Measurements from ENCODE around the gene LAMA3.
"Not testable (repeated sequence)": the region's sequence is repeated elsewhere in the genome, so short reads cannot be mapped to it uniquely, and the experiment has no call there.

LAMA3 gene

GRCh38 chr18:23710068-23710527 lies 20.8 kb downstream of the LAMA3 start:
- peaks cover 2% of the 10 kb centered on the region for H3K36me3 Mint-ChIP-seq
- H3K4me3 Mint-ChIP-seq = no peak overlapping the region
- H3K4me1 Mint-ChIP-seq (ENCODE audit: low read depth) = peaks cover 17% of the 10 kb centered on the region
- H3K9me3 Mint-ChIP-seq (ENCODE audit: low read depth) = peaks cover 4% of the 10 kb centered on the region
- H3K27ac Mint-ChIP-seq = no peak overlapping the region
- H3K27me3 Mint-ChIP-seq = peaks cover 3% of the 10 kb centered on the region

- Mint-ChIP-seq H3K9me3 (ENCODE audit: low read depth) (peaks cover 4% of the 10 kb centered on the region), H3K36me3 (peaks cover 2% of the 10 kb centered on the region), H3K4me1 (ENCODE audit: low read depth) (peaks cover 17% of the 10 kb centered on the region), H3K27ac (no peak overlapping the region), H3K4me3 (no peak overlapping the region), H3K27me3 (peaks cover 3% of the 10 kb centered on the region)
Measured at GRCh38 chr18:23710946-23711345, 21.7 kb downstream of the LAMA3 start.

DNA sequence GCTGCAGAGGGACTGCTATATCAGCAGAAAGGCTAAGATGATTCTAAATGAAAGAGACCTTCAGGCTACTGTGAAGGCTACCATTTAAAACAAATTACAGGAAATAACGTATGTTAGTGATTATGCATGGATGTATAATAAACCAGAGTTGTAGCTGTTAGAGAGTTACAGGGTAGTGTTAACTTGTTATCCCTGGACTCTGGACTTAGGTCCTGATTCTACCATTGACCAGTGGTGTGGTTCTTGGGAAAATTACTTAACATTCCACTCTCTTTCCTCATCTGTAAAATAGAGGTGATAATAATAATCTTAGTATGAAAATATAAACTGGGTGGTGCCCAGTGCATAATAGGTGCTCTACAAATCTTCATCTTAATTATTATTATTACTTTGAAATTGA lies 22.2 kb downstream of the LAMA3 start:
- Mint-ChIP-seq H3K27ac (no peak overlapping the region), H3K27me3 (peaks cover 3% of the 10 kb centered on the region), H3K4me3 (no peak overlapping the region), H3K4me1 (ENCODE audit: low read depth) (peaks cover 17% of the 10 kb centered on the region), H3K9me3 (ENCODE audit: low read depth) (peaks cover 4% of the 10 kb centered on the region), H3K36me3 (peaks cover 2% of the 10 kb centered on the region)

DNA sequence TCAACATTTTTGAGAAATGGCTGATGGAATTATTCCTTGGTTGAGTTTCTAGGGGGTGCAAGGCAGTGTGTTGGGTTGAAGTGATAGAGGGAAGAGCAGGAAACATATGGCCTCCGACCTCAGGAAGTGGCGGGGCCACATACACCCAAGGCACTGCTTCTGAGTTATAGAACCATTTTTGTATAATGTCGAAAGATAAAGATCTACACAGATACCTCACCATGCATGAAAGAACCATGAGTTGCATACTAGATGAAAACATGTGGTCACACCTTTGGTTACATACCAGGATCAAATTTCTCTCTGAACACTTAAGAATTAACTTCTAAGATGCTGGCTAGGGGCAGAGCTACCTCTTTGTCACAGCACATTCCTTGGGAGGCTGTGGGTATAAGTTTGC lies 23.2 kb downstream of the LAMA3 start:
- Mint-ChIP-seq H3K27me3 (peaks cover 2% of the 10 kb centered on the region), H3K36me3 (peaks cover 2% of the 10 kb centered on the region), H3K4me3 (no peak overlapping the region), H3K4me1 (ENCODE audit: low read depth) (peaks cover 17% of the 10 kb centered on the region), H3K27ac (no peak overlapping the region), H3K9me3 (ENCODE audit: low read depth) (no peaks in the 10 kb centered on the region)

DNA sequence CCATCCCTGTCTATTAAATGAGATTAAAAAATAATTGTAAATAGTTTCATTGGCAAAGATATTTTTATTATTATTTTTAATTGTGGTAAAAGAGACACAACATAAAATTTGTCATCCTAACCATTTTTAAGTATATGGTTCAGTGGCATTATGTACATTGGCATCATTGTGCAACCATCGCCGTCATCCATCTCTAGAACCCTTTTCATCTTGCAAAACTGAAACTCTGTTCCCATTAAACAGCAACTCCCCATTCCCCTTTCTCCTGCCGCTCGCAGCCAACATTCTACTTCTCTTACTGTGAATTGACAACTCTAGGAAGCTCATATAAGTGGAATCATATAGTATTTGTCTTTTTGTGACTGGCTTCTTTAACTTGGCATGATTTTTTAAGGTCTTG lies 25.3 kb downstream of the LAMA3 start:
- Mint-ChIP-seq H3K9me3 (ENCODE audit: low read depth) (no peaks in the 10 kb centered on the region), H3K4me1 (ENCODE audit: low read depth) (peaks cover 17% of the 10 kb centered on the region), H3K27me3 (peaks cover 4% of the 10 kb centered on the region), H3K4me3 (no peak overlapping the region), H3K27ac (no peak overlapping the region), H3K36me3 (no peaks in the 10 kb centered on the region)

DNA sequence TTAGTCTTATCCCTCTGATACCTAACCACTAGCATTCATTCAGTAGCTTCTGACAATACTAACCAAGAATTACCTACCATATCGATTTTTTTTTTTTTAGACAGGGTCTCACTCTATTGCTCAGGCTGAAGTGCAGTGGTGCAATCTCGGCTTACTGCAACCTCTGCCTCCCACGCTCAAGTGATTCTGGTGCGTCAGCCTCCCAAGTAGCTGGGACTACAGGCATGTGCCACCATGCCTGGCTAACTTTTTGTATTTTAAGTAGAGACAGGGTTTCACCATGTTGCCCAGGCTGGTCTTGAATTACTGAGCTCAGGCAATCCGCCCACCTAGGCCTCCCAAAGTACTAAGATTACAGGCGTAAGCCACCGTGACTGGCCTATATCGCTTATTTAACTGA lies 26.8 kb downstream of the LAMA3 start:
- H3K4me1 Mint-ChIP-seq (ENCODE audit: low read depth) = peaks cover 17% of the 10 kb centered on the region
- H3K4me3 Mint-ChIP-seq; H3K27ac Mint-ChIP-seq; H3K9me3 Mint-ChIP-seq (ENCODE audit: low read depth); H3K27me3 Mint-ChIP-seq; H3K36me3 Mint-ChIP-seq: not testable (repeated sequence)

DNA sequence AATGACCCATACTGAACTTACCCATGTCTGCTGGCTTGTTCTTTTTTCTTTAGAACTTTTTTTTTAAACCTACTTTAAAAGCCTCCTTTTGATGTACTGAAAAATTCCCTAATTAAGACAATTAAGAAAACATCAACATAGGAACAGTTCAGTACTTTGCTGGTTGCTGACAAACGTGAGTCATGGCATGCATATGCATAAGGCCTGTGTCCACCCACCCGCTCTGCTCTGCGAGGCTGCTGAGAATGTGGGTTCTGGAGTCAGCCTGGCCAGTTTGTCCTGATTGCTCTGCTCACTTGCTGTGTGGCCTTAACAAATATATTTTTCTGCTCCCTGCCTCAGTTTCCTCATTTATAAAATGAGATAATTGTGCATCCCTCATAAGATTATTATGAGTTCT lies 27.3 kb downstream of the LAMA3 start:
- H3K36me3 Mint-ChIP-seq = no peaks in the 10 kb centered on the region
- no peaks in the 10 kb centered on the region for H3K9me3 Mint-ChIP-seq (ENCODE audit: low read depth)
- no peak overlapping the region for H3K4me3 Mint-ChIP-seq
- H3K4me1 Mint-ChIP-seq (ENCODE audit: low read depth) = peaks cover 17% of the 10 kb centered on the region
- H3K27me3 Mint-ChIP-seq = peaks cover 2% of the 10 kb centered on the region
- no peak overlapping the region for H3K27ac Mint-ChIP-seq

DNA sequence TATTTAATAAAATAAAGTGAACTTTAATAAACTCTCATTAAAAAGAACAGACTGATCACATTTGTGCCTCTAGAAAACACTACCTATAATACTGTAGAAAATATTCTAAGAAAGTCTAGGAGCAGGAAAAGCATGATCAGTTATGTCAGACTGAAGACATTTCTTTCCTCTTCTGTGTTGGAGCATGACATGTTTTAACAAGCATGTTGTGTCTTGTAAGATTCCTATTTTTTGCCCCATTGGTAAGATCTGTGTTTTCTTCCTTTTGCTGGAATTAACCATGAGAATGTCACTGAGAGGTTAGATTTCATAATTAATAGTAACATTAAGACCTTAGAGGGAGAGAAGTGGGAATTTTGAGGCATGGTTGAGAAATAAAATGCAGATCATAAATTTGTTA lies 27.7 kb downstream of the LAMA3 start:
- Mint-ChIP-seq H3K27me3 (peaks cover 2% of the 10 kb centered on the region), H3K9me3 (ENCODE audit: low read depth) (no peaks in the 10 kb centered on the region), H3K36me3 (no peaks in the 10 kb centered on the region), H3K4me1 (ENCODE audit: low read depth) (peaks cover 14% of the 10 kb centered on the region), H3K27ac (no peak overlapping the region), H3K4me3 (no peak overlapping the region)

- Mint-ChIP-seq H3K9me3 (ENCODE audit: low read depth) (no peaks in the 10 kb centered on the region), H3K36me3 (no peaks in the 10 kb centered on the region), H3K27ac (no peak overlapping the region), H3K4me3 (no peak overlapping the region), H3K4me1 (ENCODE audit: low read depth) (peaks cover 3% of the 10 kb centered on the region), H3K27me3 (peaks cover 7% of the 10 kb centered on the region)
Measured at GRCh38 chr18:23718243-23718720, 29.0 kb downstream of the LAMA3 start.

GRCh38 chr18:23718731-23719130 lies 29.5 kb downstream of the LAMA3 start:
- Mint-ChIP-seq H3K4me1 (ENCODE audit: low read depth) (no peaks in the 10 kb centered on the region), H3K4me3 (no peak overlapping the region), H3K36me3 (no peaks in the 10 kb centered on the region), H3K9me3 (ENCODE audit: low read depth) (no peaks in the 10 kb centered on the region), H3K27ac (no peak overlapping the region), H3K27me3 (peaks cover 8% of the 10 kb centered on the region)

DNA sequence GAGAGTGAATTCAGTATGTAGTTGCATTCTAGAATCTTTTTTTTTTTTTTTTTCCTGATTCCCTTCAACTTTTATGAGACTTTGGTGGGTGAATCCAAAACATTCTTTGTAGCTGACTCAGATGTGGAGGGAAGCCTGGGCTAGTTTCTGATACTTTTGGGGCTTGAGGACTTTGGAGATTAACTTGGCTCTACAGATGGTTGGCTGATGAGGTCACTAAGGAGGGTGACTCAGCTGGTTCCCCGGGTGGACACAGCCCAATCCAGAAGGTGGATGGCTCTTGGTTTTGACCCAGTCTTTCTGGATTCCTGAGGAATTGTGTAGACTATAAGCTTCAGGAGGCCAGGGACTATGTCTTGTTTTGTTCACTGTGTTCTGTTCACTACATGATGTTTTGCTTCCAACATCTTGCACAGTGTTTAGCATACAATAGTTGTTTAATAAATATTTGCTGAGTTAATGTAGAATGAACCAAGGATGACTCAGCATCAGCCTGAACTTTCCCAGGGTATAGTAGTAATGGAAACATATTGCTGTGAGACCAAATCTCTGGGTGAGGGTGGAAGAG lies 30.5 kb downstream of the LAMA3 start:
- H3K27ac Mint-ChIP-seq = no peak overlapping the region
- no peak overlapping the region for H3K4me3 Mint-ChIP-seq
- H3K36me3 Mint-ChIP-seq = no peaks in the 10 kb centered on the region
- H3K9me3 Mint-ChIP-seq (ENCODE audit: low read depth) = no peaks in the 10 kb centered on the region
- peaks cover 8% of the 10 kb centered on the region for H3K27me3 Mint-ChIP-seq
- no peaks in the 10 kb centered on the region for H3K4me1 Mint-ChIP-seq (ENCODE audit: low read depth)

DNA sequence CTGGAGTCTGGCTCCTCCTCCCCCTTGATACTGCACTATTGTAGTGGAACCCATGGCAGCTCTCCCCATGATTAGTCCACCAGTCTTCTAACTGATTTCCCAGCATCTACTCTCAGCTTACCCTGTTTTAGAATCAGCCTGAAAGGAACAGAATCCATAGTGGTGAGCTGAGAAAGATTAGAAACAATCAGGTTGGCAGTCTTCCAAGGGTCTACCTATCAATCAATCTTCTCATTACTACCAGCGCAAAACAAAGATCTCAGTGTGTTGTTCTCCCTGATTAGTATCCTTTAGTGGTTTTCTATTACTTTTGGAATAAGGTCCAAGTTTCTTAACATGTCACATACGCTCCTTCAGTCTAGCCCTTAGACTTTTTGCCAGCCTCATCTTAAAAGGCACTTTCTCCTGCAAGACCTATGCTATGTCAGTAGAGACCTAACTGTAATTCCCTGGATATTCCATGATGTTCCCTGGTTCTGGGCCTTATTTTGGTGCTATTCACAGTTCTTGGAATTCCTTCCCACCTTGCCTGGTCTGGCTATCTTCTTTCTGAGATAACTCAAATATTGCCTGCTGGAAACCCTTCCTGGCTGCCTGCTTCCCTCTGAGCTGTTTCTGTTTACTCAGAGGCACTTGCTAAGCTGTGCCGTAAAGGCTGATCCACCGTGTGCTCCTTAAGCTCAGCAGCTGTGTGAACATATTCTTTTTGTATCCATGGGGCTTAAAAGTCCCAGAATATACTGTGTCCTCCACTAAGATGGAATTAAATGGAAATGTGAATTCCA lies 32.6 kb downstream of the LAMA3 start:
- no peak overlapping the region for H3K27ac Mint-ChIP-seq
- no peaks in the 10 kb centered on the region for H3K4me1 Mint-ChIP-seq (ENCODE audit: low read depth)
- H3K9me3 Mint-ChIP-seq (ENCODE audit: low read depth) = no peaks in the 10 kb centered on the region
- no peak overlapping the region for H3K4me3 Mint-ChIP-seq
- peaks cover 8% of the 10 kb centered on the region for H3K27me3 Mint-ChIP-seq
- H3K36me3 Mint-ChIP-seq = no peaks in the 10 kb centered on the region

GRCh38 chr18:23722646-23723045 lies 33.4 kb downstream of the LAMA3 start:
- no peaks in the 10 kb centered on the region for H3K36me3 Mint-ChIP-seq
- no peak overlapping the region for H3K4me3 Mint-ChIP-seq
- peaks cover 8% of the 10 kb centered on the region for H3K27me3 Mint-ChIP-seq
- no peaks in the 10 kb centered on the region for H3K9me3 Mint-ChIP-seq (ENCODE audit: low read depth)
- no peak overlapping the region for H3K27ac Mint-ChIP-seq
- H3K4me1 Mint-ChIP-seq (ENCODE audit: low read depth) = no peaks in the 10 kb centered on the region

- no peaks in the 10 kb centered on the region for H3K36me3 Mint-ChIP-seq
- H3K9me3 Mint-ChIP-seq (ENCODE audit: low read depth) = no peaks in the 10 kb centered on the region
- no peak overlapping the region for H3K27ac Mint-ChIP-seq
- no peak overlapping the region for H3K4me3 Mint-ChIP-seq
- H3K27me3 Mint-ChIP-seq = peaks cover 6% of the 10 kb centered on the region
- H3K4me1 Mint-ChIP-seq (ENCODE audit: low read depth) = no peaks in the 10 kb centered on the region
Measured at GRCh38 chr18:23723121-23723520, 33.9 kb downstream of the LAMA3 start.

DNA sequence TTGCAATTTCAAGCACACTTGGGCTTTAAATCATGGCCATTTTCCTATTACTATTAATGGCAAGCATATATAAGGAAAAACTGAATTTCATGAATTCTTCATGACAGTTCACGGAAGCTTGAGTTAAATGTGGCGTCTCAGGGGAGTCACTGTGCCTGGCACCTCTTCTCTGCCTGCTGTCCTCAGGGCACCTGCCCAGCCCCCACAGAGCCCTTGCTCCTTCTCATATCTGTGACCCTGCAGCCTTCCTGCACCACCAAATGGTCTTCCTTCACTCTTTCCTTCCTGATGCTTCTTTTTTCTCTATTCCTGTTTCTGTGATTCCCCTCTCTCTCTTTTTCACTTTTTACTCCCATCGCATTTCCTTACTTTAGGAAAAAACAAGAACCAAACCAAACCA lies 35.4 kb downstream of the LAMA3 start:
- Mint-ChIP-seq H3K27ac (no peak overlapping the region), H3K4me1 (ENCODE audit: low read depth) (no peaks in the 10 kb centered on the region), H3K27me3 (peaks cover 6% of the 10 kb centered on the region), H3K9me3 (ENCODE audit: low read depth) (no peaks in the 10 kb centered on the region), H3K4me3 (no peak overlapping the region), H3K36me3 (no peaks in the 10 kb centered on the region)

GRCh38 chr18:23725351-23725750 lies 36.1 kb downstream of the LAMA3 start:
- Mint-ChIP-seq H3K27ac (no peak overlapping the region), H3K4me1 (ENCODE audit: low read depth) (no peaks in the 10 kb centered on the region), H3K4me3 (no peak overlapping the region), H3K9me3 (ENCODE audit: low read depth) (no peaks in the 10 kb centered on the region), H3K27me3 (peaks cover 6% of the 10 kb centered on the region), H3K36me3 (no peaks in the 10 kb centered on the region)
